Measurements from ENCODE around the gene SSH2.

SSH2 gene

GRCh38 chr17:29686993-29687590, 242.9 kb downstream of the SSH2 start:
- TF ChIP-seq CTCF (conservative IDR thresholded peaks at IDR 0.05; ENCODE audit: low read depth, low read length) = no peak
- H3K9ac ChIP-seq = no peak overlapping the region
- H3K27ac ChIP-seq = no peak overlapping the region
- no peak overlapping the region for H3K4me3 ChIP-seq (IDR thresholded peaks at IDR 0.05; ENCODE audit: insufficient read depth, low read depth, low read length)
- no peaks in the 10 kb centered on the region for H3K36me3 ChIP-seq (ENCODE audit: insufficient read depth)
- no peaks in the 10 kb centered on the region for H4K20me1 ChIP-seq (ENCODE audit: insufficient read depth)
- no peaks in the 10 kb centered on the region for H3K79me2 ChIP-seq (ENCODE audit: insufficient read depth, low read depth)
- no peaks in the 10 kb centered on the region for H3K27me3 ChIP-seq (ENCODE audit: insufficient read depth, low read depth)
- no peak overlapping the region for H3K4me2 ChIP-seq
- H2AFZ ChIP-seq (ENCODE audit: low read depth) = no peak overlapping the region
- H3K4me1 ChIP-seq (ENCODE audit: low read depth, poor library complexity, severe bottlenecking) = peaks cover 4% of the 10 kb centered on the region

- Histone ChIP-seq H2AFZ (ENCODE audit: low read depth) (no peak overlapping the region), H3K4me3 (IDR thresholded peaks at IDR 0.05; ENCODE audit: insufficient read depth, low read depth, low read length) (no peak overlapping the region), H3K27me3 (ENCODE audit: insufficient read depth, low read depth) (no peaks in the 10 kb centered on the region), H3K36me3 (ENCODE audit: insufficient read depth) (no peaks in the 10 kb centered on the region; the same call in 1 of the 2 replicates), H3K4me2 (no peak overlapping the region), H3K9ac (no peak overlapping the region), H4K20me1 (ENCODE audit: insufficient read depth) (no peaks in the 10 kb centered on the region), H3K27ac (no peak overlapping the region), H3K79me2 (ENCODE audit: insufficient read depth, low read depth) (no peaks in the 10 kb centered on the region), H3K4me1 (ENCODE audit: low read depth, poor library complexity, severe bottlenecking) (peaks cover 12% of the 10 kb centered on the region)
- TF ChIP-seq CTCF (conservative IDR thresholded peaks at IDR 0.05; ENCODE audit: low read depth, low read length) = no peak
Measured at GRCh38 chr17:29683481-29683880, 246.5 kb downstream of the SSH2 start.

- H3K4me3 ChIP-seq (IDR thresholded peaks at IDR 0.05; ENCODE audit: insufficient read depth, low read depth, low read length) = no peak overlapping the region
- H3K36me3 ChIP-seq (ENCODE audit: insufficient read depth) = no peaks in the 10 kb centered on the region; the same call in 1 of the 2 replicates
- H3K79me2 ChIP-seq (ENCODE audit: insufficient read depth, low read depth) = no peaks in the 10 kb centered on the region
- H3K4me2 ChIP-seq = no peak overlapping the region
- H3K4me1 ChIP-seq (ENCODE audit: low read depth, poor library complexity, severe bottlenecking) = peaks cover 12% of the 10 kb centered on the region
- no peaks in the 10 kb centered on the region for H4K20me1 ChIP-seq (ENCODE audit: insufficient read depth)
- no peak overlapping the region for H3K27ac ChIP-seq
- no peak for TF ChIP-seq CTCF (conservative IDR thresholded peaks at IDR 0.05; ENCODE audit: low read depth, low read length)
- H2AFZ ChIP-seq (ENCODE audit: low read depth) = no peak overlapping the region
- H3K9ac ChIP-seq = no peak overlapping the region
- no peaks in the 10 kb centered on the region for H3K27me3 ChIP-seq (ENCODE audit: insufficient read depth, low read depth)
Measured at GRCh38 chr17:29682987-29683386, 247.0 kb downstream of the SSH2 start.

GRCh38 chr17:29682054-29682453, 248.0 kb downstream of the SSH2 start:
- no peaks in the 10 kb centered on the region; the same call in 1 of the 2 replicates for H3K36me3 ChIP-seq (ENCODE audit: insufficient read depth)
- no peak overlapping the region for H3K4me3 ChIP-seq (IDR thresholded peaks at IDR 0.05; ENCODE audit: insufficient read depth, low read depth, low read length)
- H3K9ac ChIP-seq = no peak overlapping the region
- H3K4me2 ChIP-seq = no peak overlapping the region; the same call in 1 of the 2 replicates
- H3K27me3 ChIP-seq (ENCODE audit: insufficient read depth, low read depth) = no peaks in the 10 kb centered on the region
- H4K20me1 ChIP-seq (ENCODE audit: insufficient read depth) = no peaks in the 10 kb centered on the region
- peaks cover 12% of the 10 kb centered on the region for H3K4me1 ChIP-seq (ENCODE audit: low read depth, poor library complexity, severe bottlenecking)
- H2AFZ ChIP-seq (ENCODE audit: low read depth) = no peak overlapping the region
- TF ChIP-seq CTCF (conservative IDR thresholded peaks at IDR 0.05; ENCODE audit: low read depth, low read length) = peak; percentile 20; the same call in 1 of the 2 replicates
- peak overlapping the region; percentile 4; the same call in 1 of the 2 replicates for H3K27ac ChIP-seq
- no peaks in the 10 kb centered on the region for H3K79me2 ChIP-seq (ENCODE audit: insufficient read depth, low read depth)

All from KMS-11 (cell line).